GM13976 (cell line): Measurements from ENCODE around the gene YWHAH.
A peak's percentile ranks its signal among the peaks of the same experiment; 100 is the strongest.

Experiments
- DNase-seq: peaks from one replicate; pipeline ENCODE4 v3.0.0; 2012; ENCODE audit warnings: low spot score
- in situ Hi-C: fragments of 300-500 bp; cut with MboI; formaldehyde crosslinking; loops from one replicate; pipeline ENCODE4 v1.12.0; 2022; ENCODE audit warnings: low sequenced_read_pairs, mixed read lengths, inconsistent platforms; ENCODE audit not compliant: unreplicated experiment
- TF ChIP-seq, protein P1 (sequence below): IDR thresholded peaks from 2 replicates; pipeline ENCODE4 v1.5.1; 2012; ENCODE audit warnings: borderline replicate concordance, mild to moderate bottlenecking; ENCODE audit not compliant: insufficient read depth; ENCODE audit errors: extremely low read depth, missing control alignments, control extremely low read depth

Gene YWHAH

DNA sequence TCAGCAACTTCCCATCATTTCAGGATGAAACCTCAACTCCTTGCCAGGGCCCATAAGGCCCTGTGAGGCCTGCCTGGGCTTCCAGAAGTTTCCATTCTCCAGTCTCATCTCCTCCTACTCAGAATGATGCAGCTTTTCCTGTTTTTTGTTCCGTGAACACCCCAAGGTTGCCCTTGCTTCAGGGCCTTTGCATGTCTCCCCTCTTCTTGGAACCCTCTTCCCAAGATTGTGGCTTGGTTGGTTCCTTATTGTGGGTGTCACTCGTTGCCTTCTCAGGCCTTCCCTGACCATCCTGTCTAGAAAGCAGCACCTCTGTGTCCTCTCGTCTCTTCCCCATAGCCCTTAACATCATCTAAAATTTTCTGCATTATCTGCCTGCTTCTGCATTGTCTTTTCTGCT lies 23.2 kb upstream of the YWHAH start:
- no peak for DNase-seq
- TF ChIP-seq, protein P1, sequence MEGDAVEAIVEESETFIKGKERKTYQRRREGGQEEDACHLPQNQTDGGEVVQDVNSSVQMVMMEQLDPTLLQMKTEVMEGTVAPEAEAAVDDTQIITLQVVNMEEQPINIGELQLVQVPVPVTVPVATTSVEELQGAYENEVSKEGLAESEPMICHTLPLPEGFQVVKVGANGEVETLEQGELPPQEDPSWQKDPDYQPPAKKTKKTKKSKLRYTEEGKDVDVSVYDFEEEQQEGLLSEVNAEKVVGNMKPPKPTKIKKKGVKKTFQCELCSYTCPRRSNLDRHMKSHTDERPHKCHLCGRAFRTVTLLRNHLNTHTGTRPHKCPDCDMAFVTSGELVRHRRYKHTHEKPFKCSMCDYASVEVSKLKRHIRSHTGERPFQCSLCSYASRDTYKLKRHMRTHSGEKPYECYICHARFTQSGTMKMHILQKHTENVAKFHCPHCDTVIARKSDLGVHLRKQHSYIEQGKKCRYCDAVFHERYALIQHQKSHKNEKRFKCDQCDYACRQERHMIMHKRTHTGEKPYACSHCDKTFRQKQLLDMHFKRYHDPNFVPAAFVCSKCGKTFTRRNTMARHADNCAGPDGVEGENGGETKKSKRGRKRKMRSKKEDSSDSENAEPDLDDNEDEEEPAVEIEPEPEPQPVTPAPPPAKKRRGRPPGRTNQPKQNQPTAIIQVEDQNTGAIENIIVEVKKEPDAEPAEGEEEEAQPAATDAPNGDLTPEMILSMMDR: no peak
- in situ Hi-C loops: no loop called here

DNA sequence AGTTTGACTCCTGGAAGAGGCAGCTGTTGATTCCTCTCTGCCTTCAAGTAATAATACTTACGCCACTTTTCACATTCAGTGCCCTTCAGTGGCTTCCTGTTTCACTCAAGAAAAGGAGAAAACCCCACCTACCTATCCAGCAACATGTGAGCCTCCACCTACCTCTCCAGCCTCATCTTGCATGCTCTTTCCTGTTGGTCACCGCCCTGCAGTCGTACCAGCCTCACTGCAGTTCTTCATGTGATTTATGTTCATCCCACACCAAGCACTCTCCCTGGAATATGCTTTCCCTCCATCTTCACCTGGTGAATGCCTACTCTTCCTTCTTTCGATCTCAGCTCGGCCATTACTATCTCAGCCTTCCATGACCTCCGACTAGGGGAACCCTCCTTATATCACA lies 21.8 kb upstream of the YWHAH start:
- DNase-seq: no peak
- TF ChIP-seq, protein P1: no peak
- in situ Hi-C loops: no loop called here

DNA sequence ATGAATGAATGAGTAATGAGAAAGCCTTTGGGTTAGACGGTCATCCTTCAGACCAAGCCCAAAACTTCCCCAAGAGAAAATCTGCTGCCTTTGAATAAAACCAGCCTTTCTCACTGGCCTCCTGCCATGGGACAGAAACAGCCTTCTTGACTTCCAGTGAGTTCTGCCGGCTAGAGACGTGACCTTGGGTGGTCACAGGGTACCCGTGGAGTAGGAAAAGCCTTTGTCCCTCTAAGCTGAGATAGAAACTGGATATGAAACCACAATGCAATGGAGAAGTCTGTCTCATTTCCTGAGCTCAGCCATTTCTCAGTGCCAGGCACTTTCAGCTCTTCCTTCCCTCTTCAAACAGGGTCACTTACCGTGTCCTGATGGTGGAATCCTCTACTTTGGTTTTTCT lies 21.2 kb upstream of the YWHAH start:
- in situ Hi-C loops: no loop called here
- no peak for DNase-seq
- TF ChIP-seq, protein P1: no peak

DNA sequence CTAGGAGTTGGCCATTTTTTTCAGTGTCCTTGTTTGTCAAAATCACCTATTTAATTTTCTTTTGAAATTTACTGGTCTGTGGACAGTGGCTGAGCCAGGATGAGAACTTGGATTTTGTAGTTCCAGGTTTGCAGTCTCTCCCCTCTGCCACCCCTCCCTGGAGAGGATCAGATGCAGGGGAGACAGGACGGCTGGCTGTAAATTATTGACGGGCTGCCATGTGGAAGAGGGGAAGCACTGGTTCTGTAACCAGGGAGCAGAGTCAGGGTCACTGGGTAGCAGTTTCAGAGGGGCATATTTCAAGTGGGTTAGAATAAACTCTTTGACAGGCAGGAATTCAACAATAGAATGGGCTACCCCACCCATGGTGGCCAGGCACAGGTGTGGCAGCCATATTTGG lies 20.6 kb upstream of the YWHAH start:
- no peak for DNase-seq
- TF ChIP-seq, protein P1: no peak
- in situ Hi-C loops: no loop called here

DNA sequence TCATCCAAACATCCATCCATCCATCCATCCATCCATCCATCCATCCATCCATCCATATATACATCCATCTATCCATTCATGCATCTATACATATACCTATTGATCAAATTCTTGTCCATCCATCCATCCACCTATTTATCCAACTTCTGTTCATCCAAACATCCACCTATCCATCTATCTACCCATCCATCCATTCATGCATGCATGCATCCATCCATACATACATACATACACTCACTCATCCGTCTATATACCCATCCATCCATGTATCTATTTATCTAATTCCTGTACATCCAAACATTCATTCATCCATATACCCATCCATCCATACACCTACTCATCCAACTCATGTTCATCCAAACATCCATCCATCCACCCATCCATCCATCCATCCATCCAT lies 19.3 kb upstream of the YWHAH start:
- in situ Hi-C loops: no loop called here
- TF ChIP-seq, protein P1: no peak
- no peak for DNase-seq

DNA sequence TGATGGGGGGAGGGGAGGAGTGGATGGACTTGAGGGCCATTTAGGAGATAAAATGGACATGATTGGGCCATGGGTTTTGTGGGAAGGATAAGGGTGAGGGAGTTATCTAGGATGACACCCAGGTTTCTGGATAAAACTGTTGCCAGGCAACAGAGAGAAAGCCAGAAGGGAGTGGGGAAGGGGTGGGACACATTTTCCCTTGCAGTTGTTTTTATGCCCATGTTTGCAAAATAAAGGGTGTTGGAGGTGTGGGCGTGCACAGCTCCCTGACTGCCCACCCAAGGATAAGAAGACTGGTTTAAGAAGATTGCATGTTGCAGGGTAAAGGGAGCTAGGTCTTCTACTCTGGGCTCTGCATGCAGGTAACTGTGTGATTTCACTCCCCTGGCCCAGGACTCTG lies 18.3 kb upstream of the YWHAH start:
- TF ChIP-seq, protein P1: no peak
- DNase-seq: no peak
- in situ Hi-C loops: no loop called here

DNA sequence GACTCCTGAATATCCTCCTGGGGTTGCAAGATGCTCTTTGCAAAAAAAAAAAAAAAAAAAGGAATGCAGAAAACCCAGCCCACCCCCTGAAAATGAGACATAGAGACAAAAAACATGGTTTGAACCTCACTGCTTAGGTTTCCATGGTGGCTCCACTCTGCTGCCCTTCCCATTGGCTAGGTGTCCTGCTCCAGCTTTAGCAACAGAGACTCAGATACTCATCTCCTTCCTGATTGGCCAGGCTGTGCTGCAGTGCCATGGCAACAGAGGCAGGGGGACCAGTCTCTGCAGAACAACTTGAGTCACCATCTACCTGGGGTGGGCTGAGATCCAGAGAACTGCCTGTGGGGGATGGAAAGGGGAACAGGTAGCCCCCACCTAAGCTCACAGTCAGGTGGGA lies 17.4 kb upstream of the YWHAH start:
- in situ Hi-C loops: no loop called here
- TF ChIP-seq, protein P1: no peak
- peak; percentile 45 for DNase-seq
